ENCODE results near the gene ARMC8.

The ARMC8 gene

DNA sequence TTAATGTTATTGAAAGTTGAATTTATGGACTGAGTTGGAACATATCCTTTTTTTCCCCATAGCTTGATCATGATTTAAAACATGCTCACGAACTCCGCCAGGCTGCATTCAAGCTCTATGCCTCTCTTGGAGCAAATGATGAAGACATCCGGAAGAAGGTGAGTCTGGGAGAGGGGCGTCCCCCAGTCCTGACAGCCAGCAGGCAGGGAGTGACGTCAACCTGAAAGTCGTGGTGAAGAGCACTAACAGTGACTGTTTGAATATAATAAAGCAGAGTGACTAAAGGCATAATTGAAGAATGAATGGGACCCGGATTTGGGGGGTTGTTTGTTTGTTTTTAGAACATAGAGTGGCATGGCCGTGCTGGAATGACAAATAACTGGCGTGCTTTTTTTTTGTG is 57.9 kb downstream of the ARMC8 start:
- DNase-seq (ENCODE audit: low read depth) = no peak

DNA sequence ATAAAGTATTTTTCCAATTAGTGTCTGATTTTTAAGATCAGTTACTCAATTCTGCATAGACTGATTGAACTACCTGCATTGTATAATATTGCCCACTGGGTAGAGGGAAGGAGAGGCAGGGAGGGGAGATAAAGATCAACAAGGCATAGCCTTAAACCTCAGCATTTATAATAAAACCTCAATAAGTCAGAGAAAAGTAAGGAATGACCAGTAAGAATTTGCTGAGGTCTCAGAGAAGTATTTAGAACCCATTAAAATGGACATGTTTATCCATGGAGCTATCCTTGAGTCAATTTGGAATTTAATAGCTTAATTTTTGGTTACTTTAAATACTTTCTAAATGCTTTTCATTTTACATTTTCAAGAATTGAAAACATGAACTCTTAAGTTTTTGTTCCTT is 62.5 kb downstream of the ARMC8 start:
- DNase-seq (ENCODE audit: low read depth) = no peak

DNA sequence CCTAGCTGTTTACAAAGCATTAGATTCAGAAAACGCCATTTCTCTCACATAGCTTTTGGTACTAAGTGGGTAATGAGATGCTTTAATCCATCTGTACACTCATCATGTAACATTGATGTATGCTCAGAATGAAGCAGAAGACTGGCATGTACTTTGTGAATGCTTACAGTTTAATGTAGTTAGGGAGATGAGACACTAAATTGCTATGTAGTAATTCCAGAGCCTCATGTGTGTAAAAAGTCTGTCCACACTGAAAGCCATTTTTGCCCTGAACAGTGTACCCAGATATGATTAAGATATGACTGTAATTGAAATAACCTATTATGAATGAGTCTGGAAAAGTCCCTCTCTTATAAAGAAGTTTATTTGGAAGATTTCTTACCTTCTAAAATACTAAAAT is 66.5 kb downstream of the ARMC8 start:
- DNase-seq (ENCODE audit: low read depth) = no peak

DNA sequence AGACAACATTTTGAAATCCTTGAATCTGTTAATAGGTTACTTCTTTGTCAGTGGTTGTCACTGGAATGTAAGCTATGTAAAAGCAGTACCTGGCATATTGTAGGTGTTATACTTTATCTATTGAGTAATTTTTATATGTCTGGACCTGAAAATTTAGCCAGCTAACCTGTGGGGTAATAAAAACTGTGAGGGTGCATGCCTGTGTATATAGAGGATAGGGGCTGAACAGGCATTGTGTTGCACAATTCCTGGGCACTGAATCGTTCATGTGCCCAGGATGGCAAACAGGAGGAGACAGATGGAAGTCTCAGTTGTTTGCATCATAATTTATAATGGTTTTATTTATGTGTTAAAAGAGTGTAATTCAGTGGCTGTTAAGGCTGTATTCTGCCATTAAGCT is 67.1 kb downstream of the ARMC8 start:
- no peak for DNase-seq (ENCODE audit: low read depth)

DNA sequence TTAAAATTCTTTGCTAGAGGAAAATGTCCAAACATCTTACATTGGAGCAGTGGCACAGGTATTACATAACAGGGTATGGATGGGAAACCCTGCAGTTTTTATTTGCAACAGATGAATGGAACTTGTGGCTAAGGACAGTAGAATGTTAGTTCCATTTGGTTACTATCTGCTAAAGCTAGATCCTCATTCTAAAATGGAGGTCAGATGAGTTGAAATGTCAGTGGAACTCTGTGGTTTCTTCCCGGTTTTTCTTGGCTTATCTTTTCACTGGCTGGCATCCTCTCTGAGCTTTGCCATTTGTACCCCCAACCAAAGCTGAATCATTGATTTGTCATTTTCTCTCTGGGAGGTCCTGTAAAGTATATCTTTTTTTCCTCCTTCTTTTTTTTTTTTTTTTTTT is 68.9 kb downstream of the ARMC8 start:
- DNase-seq (ENCODE audit: low read depth) = no peak

DNA sequence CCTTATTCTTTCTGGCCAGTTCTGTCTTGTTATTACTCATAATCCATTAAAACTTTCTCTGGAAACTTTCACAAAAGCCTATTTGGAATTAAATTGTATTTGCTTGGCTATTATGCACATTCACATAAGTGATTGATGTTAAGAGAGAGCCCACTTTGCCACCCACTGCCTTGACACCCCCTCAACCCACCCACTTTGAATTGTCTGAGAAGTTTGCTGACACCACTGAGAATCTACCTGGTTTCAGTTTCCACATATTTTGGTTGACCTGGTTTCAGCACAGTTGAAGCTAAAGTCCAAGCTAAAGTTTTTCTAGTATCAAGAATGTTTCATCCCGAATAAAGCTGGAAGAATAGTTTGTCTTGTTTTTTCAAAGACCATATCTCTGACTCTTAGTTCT is 70.9 kb downstream of the ARMC8 start:
- no peak for DNase-seq (ENCODE audit: low read depth)

DNA sequence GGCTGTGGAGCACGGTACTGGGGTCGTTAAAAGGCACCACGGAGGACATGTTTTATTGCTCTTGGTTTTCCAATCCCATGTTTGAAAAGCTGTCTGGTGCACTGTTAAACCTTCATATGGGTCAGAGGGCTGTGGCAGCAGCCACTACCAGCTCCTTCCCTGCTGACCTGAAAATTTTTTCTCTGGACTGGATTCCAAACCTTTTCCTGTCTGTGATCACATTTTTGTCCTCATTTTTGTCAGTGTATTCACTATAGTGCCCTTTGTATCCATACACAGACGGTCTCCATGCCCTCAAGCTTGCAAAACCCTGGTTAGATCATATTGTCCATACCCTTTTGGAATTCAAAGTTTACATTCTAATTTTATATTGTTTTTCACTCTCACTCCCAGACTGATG is 72.0 kb downstream of the ARMC8 start:
- no peak for DNase-seq (ENCODE audit: low read depth)

DNA sequence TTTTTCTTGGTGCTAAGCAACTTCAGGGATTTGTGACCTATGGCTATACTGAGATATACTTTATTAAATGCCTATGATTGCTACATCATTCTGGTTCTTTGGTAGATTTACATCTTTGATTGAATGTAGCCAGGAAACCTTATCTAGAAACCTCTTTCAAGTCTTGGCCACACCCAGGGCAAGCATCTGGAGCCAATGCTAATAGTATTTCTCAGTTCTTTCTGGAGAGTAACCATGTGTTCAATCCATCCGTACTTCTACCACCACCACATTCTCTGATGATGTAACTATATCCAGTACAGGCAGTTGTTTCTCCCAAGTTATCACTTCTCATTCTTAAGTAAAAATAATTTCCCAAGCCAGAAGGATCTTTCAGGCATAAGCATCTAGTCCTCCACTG is 73.5 kb downstream of the ARMC8 start:
- no peak for DNase-seq (ENCODE audit: low read depth)

DNA sequence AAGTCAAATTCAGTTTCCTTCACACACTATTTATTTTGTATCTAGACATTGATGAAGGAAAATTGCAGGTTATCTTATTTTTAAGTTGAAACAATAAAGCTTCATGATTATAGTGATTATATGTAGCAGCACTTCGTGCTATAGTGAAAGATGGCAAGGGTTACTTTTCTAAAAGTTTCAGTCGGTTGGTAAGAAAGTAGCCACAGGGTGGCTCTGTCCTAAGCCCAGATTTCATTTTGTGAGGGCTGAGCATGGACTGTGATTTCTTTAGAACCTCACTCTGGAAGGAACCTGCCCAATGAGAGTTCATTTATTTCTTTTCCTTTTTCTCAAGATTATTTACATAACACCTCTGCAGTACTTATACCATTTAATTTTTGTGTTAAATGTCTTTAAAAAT is 76.0 kb downstream of the ARMC8 start:
- DNase-seq (ENCODE audit: low read depth) = no peak

DNA sequence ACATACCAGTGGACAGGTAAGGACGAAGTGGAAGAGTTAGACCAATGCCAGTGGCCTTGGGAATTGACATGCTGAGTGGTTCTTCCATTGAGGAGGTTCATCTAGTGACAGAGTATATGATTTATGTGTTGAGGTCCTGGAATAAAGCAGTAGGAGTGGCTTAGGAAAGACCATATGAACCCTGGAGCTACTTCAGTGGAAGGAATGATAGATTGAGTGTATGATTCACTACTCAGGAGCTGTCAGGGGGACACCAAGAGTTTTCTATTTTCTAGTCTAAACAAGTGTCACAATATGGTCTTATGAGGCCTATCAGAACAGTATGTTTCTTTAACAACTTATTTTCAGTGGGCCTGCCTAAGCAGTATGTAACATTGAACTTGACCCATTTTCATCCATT is 78.6 kb downstream of the ARMC8 start:
- no peak for DNase-seq (ENCODE audit: low read depth)

DNA sequence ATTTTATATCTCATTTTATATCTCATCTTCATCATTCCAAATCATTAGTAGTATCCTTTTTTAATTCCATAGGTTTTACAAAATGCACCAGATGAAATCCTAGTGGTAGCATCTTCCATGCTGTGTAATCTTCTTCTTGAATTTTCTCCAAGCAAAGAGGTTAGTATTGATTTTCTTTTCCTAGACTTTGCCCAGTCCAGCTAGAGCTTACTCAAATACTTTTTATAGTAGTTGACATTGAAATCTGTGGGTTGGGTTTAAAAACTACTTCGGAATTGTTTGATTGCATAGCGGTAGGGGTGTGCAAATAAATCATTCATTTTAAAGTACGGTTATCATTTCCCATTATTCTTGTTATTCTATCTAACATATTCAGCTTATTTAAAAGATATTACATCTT is 80.0 kb downstream of the ARMC8 start:
- DNase-seq (ENCODE audit: low read depth) = no peak

DNA sequence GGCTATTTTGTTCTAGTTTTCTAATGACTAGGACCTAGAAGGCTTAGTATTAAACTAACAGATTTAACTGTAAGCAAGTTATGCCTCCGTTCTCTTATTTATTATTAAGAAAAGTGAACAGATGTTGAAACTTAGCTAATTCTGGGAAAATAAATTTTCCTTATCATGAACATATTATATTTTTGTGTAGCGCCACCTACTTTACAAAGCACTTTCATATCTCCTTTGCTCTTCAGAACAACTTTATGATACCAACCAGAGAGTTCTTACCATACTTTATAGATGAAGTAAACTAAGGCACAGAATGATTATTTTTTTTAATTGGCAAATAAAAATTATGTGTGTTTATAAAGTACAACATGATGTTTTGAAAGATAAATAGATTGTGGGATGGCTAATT is 83.1 kb downstream of the ARMC8 start:
- DNase-seq (ENCODE audit: low read depth) = no peak

DNA sequence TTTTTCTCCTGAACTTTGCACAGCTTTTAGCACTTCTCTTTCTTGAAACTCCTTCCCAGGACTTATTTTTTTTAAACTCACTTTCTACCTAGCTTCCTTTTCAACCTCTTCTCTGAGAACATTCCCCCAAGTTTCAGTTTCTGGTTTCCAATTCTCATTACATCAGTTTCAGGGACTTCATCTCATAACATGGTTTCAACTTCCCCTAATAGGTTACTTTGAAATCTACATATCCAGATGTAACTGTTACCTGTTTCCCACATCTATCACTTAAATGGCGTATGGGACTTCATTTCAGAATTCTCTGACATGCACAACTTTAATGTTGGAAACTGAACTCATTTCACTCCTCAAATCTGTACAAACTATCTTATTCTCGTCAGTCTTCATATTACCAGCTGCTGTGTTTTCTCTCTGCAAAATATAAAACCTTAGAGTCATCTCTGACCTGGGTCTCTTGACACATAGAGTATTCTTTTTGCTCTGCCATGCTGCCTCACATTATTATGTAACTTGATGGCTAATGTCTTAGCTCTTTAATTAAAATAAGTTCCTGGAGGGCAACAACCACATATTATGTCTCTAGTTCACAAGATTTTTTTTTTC is 84.2 kb downstream of the ARMC8 start:
- no peak for DNase-seq (ENCODE audit: low read depth)

DNA sequence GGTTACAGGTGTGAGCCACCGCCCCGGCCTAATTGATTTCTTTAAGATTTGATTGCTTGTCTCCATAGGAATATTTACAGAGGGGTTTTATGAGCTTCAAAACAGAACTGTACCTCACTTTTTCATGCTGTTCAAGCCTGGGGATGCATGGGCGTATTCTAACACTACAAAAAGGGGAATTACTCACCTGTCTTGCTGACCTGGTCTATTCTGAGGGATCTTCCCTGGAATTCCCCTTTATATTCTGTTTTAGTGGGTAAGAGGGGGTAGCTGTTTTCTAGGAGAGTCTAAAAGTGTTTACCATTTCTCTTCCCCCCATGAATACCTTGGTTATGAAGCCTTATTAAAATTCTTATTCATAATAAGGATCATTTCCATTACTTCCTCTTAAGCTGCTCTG is 94.5 kb downstream of the ARMC8 start:
- no peak for DNase-seq (ENCODE audit: low read depth)

DNA sequence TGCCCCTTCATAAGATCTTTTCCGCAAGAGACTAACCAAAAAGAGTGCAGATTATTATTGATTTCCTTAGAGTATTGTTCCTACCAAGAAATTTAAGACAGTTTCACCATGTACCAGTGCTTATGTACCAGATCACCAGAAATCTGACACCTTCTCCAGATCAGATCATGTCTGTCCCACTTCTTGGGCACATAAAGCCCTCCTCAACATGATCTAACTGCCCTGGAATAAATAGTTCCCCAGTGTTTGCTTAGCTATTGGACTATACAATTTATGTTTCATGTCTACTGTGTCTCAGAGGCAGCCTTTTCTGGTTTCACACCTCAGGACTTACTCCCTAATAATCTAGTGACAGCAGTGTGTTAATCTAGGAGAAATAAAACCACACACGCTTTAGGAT is 95.7 kb downstream of the ARMC8 start:
- no peak for DNase-seq (ENCODE audit: low read depth)

DNA sequence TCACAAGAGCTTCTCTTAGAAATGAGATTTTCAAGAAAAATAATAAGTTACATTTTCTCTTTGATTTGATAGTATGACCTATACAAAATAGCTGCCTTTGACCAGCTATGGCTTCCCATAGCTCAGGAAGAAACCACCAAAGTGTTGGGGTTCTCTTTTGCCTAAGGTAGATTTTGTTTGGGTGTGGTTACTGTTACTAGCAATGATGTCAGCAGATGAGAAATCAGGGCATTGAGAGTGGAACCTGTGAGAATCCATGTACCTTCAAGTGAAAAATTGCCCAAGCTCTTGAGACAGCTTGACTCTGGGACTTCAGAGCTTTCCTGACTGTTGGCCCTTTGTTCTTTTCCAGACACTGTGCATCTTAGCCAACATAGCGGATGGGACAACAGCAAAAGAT is 97.0 kb downstream of the ARMC8 start:
- no peak for DNase-seq (ENCODE audit: low read depth)

DNA sequence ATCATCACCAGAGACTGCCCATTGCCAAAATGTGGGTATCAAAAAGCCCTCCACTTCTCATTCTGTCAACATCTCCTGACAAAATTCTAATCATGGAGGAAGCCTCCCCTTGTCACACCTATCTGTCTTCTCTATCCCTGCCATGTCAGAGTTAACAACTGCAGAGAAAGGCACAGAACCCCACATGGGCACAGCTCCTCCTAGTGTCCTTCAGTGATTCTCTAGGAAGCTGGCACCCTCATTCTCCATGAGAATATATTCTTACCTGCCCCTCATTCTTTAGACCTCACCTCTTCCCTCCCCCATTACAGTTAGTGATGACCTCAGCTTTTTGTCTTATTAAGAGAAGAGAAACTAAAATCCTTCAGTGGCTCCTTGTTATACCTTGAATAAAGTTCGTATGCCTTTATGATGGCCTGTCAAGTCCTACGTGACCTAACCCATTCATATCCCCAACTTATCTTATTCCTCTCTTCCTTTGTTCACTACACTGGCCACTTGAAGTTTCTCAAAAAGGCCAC is 97.9 kb downstream of the ARMC8 start:
- no peak for DNase-seq (ENCODE audit: low read depth)

DNA sequence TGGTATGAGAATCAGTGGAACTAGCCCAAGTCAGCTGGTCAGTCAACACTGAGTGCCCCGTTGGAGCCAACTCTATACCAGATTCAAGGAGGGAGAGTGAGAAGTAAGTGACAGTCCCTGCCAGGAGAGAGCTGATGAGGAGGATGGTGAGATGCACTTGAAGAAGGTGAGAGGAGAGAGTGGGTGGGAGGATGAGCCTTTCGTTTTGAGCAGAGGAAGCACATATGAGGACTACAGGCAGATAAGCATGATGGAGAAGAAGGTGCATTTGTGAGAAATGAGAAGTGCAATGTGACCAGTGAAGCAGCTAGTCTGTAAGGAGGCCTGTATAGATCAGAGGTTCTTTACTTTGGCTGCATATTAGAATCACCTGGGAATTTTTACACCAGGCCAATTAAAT is 102.2 kb downstream of the ARMC8 start:
- no peak for DNase-seq (ENCODE audit: low read depth)

DNA sequence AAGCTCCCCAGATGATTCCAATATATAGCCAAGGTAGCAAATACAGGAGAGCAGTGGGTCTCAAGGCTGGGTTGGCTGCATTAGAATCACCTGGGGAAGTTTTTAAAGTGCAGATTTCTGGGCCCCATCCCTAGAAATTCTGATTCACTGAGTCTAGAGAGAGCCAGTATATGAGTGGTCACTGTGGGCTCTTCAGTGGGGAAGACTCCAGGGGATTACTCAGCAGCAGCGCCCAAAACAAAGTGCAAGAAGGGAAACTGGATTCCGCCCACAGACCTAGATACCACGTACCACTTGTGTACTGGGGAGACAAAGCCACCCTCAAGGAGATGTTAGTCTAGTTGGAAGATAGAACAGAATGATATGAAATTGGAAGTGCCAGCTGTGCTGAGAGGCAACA is 102.6 kb downstream of the ARMC8 start:
- DNase-seq (ENCODE audit: low read depth) = no peak

DNA sequence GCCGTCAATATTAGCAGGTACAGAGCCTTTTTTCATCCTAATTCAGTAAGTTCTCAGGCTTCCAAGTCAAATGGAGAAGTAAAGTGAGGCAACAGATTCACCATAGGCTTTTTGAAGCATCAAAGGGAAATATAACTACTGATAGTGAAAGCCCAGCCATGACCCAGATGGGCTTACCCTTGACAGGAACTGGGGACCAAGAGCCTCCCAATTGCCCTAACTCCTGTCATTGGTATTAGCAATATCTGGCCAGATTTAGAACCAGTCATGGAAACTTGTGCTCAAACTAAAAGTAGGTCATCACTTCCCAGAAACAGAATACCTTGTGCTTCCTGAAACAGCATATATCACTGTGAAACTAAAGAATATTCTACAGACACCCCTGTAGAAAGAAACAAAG is 109.5 kb downstream of the ARMC8 start:
- no peak for DNase-seq (ENCODE audit: low read depth)

DNA sequence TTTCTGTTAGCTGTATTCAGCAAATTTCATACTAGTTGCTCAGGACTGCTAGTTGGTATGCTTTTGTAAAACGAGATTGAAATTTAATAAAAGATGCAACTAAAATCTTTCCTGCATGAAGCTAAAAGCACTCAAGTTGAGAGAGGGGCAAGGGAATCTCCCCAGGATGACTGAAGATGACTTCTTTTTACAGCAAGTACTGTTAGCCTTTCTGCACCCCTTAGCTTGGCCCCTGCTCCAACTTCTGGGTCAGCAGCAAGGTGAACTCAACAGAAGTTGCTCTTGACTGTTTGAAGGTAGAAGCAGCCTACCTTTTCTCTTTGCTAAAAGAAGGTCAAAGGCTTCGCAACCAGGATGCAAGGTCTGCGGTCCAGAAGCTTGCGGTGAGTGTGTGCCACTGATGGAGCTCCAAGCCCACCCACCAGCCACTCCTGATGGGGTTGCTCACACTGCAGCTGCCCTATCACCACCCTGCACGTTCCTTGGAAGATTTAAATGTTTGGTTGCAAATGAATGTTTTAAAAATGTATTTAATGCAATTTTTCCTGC is 110.0 kb downstream of the ARMC8 start:
- DNase-seq (ENCODE audit: low read depth) = no peak

DNA sequence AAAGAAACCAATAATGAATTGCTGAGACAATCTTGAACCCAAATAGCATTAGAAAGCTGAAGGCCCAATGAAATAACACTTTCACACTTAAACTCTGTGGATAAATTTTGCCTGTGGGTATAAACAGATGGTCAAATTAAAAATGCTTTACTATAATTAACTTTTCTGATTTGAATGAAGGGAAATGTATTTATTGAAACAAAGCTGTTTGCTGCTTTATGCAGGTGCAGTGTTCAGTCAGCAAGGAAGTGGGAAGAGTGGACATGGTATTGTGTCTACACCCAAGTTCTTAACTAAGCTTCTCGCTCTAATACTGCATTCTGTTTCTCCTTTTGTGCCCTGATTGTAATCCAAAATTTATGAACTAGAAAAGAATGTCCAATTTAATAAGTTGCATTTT is 110.8 kb downstream of the ARMC8 start:
- no peak for DNase-seq (ENCODE audit: low read depth)

DNA sequence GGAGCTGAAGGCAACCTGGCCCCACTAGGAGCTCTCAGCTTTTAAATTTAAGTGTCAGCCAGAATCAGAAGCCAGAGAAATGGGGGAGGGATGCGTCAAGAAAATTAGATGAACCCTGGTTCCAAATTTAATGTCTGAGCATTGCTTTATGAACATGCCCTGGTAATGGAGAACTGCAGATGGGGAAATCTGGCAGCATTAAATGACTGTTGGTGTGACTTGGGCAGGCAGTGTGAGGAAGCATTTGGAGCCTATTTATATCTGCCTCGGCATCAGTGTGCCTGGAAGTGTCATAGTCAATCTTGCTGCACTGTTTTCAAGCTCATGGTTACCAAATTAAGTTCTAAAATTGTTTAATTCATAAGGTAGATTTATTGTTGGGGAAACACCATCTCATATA is 113.5 kb downstream of the ARMC8 start:
- no peak for DNase-seq (ENCODE audit: low read depth)

DNA sequence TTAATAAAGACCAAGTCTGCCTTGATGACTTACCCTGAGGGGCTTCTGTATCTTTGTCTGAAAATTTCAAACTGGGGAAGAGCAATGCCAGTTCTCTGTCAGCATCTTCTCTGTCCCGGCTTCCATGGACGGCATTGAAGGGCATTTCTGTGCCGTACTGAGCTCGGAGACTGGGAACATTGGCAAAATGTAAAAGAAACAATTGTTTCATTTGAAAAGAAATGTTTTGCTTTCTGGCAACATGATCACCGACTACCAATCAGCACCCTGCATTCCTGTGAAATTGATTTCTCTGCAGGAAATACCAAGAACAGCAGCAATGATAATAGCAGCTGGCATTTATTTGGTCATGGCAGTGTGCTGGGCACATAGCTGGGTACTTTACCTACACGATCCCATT is 116.4 kb downstream of the ARMC8 start:
- DNase-seq (ENCODE audit: low read depth) = no peak

DNA sequence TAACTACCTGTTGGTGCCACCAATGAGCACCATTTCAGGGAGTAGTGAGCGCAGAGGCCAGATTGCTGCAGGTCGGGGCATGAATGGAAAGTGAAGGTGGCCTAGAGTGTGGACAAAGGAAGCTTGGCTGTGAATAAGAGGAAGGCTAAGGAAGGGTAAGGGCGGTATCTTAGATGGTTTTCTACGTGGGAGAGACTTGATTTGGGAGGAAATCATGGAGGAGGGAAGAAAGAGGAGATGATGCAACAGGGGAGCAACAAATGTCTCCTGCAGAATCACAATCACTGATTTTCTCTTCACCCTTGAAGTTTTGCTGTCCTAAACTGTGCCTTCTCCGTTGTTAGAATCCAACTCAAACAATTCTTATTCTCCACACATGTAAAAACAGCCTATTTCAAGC is 120.8 kb downstream of the ARMC8 start:
- DNase-seq (ENCODE audit: low read depth) = no peak
